ENCODE results near the gene RAD51B. TPM values are rescaled to one million over a fixed set of nuclear protein-coding genes. Genes with fewer than 3 reads are reported as not detected.

Gene RAD51B
- total and polyA plus RNA-seq, 2 of the 13 experiments (the other 11 are each of a cell fraction or from before 2014, with no cell fraction given), result 7.0 to 9.5 TPM

GRCh38 chr14:67816326-67817002 is 3.1 kb upstream of the RAD51B start, which contains the start of gene ZFYVE26 (continued):
- TF ChIP-seq ZNF232 (CRISPR knock-in tag; IDR thresholded peaks at IDR 0.05; ENCODE audit: borderline replicate concordance) (no peak), KLF16 (CRISPR knock-in tag; IDR thresholded peaks at IDR 0.05) (0 out of 4 replicates have a peak, but pooled peaks of 1 of the 2 experiments have one; percentile 32), TARDBP (CRISPR knock-in tag; IDR thresholded peaks at IDR 0.05) (peak; percentile 79), GABPB1 (CRISPR knock-in tag; IDR thresholded peaks at IDR 0.05) (peak; percentile 63), ZNF781 (CRISPR knock-in tag; IDR thresholded peaks at IDR 0.05; ENCODE audit: borderline replicate concordance, not compliant biosample characterization) (peak; percentile 64), ZNF687 (CRISPR knock-in tag; IDR thresholded peaks at IDR 0.05) (peak; percentile 51), DNMT3B (CRISPR knock-in tag; conservative IDR thresholded peaks at IDR 0.05) (no peak), FOXP4 (CRISPR knock-in tag; IDR thresholded peaks at IDR 0.05) (peak; percentile 34; the same call in 1 of the 2 replicates), GABPA (IDR thresholded peaks at IDR 0.05; ENCODE audit: low read depth, low read length) (no peak), GABPA (CRISPR knock-in tag; IDR thresholded peaks at IDR 0.05; ENCODE audit: low read depth) (peak; percentile 58), ZBTB7B (CRISPR knock-in tag; IDR thresholded peaks at IDR 0.05) (no peak), ZMYM3 (CRISPR knock-in tag; IDR thresholded peaks at IDR 0.05) (peak; percentile 46; the same call in 1 of the 2 replicates), ATF7-NPFF (CRISPR knock-in tag; IDR thresholded peaks at IDR 0.05; ENCODE audit: low read depth) (no peak), ZUFSP (CRISPR knock-in tag; IDR thresholded peaks at IDR 0.05; ENCODE audit: borderline replicate concordance) (no peak), E2F2 (CRISPR knock-in tag; IDR thresholded peaks at IDR 0.05; ENCODE audit: borderline replicate concordance) (no peak), CTCF (CRISPR knock-in tag; IDR thresholded peaks at IDR 0.05) (no peak)

Measured in HepG2 (cell line).